Tibial nerve (tissue), 4 donors: ENCODE results near the gene ASAP3.

Source experiments
- EP300 ChIP-seq, 2 donors: sonication (generic); formaldehyde crosslinking; IDR thresholded peaks; one replicate each; pipeline ENCODE4 v1.6.1; 2017; ENCODE audit warnings: antibody characterized with exemption in 2 of 2, mild to moderate bottlenecking in 1 of 2
- POLR2A ChIP-seq, 2 donors: fragments of 450-650 bp; IDR thresholded peaks; one replicate each; pipeline ENCODE4 v1.6.1; 2017; ENCODE audit warnings: antibody characterized with exemption in 2 of 2, mild to moderate bottlenecking in 2 of 2, moderate library complexity in 2 of 2
- TF ChIP-seq, protein P1 (sequence below), 5 experiments: fragments of 200-600 bp in 3 of 5; fragments of 450-650 bp in 2 of 5; sonication (generic) in 3 of 5; IDR thresholded peaks; one replicate each; pipeline ENCODE4 v1.5.1; 2016 to 2019; ENCODE audit warnings: antibody characterized with exemption in 5 of 5, mild to moderate bottlenecking in 3 of 5, moderate library complexity in 2 of 5

DNA sequence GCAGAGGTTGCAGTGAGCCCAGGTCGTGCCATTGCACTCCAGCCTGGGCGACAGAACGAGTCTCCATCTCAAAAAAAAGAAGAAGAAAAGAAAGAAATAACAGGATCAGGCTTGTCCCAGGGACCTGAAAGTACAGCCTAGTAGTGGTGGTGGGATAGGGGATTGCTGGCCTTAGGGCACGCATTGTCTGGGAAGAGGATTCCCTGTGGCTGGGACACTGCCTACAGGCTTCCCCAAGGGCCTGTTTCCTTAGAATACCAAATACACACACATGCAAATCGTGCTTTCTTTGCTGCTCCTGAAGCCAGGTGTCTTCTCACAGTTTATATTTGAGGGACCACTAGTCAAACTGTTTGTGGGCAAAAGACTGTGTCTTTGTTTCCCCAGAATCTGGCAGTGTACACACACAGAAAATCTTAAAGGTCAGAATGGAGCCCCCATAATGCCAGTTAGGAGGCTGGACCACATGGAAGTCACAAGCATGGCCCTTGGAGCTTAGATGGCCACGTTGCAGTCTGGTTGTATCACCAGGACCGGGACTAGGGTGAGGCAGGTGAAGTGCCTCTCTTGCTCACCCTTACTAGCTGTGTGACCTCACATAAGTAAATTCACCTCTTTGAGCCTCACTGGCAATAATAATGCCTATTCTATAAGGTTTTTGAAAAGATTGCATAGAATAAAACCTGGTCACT is 12.7 kb upstream of the ASAP3 start:
- TF ChIP-seq, protein P1, sequence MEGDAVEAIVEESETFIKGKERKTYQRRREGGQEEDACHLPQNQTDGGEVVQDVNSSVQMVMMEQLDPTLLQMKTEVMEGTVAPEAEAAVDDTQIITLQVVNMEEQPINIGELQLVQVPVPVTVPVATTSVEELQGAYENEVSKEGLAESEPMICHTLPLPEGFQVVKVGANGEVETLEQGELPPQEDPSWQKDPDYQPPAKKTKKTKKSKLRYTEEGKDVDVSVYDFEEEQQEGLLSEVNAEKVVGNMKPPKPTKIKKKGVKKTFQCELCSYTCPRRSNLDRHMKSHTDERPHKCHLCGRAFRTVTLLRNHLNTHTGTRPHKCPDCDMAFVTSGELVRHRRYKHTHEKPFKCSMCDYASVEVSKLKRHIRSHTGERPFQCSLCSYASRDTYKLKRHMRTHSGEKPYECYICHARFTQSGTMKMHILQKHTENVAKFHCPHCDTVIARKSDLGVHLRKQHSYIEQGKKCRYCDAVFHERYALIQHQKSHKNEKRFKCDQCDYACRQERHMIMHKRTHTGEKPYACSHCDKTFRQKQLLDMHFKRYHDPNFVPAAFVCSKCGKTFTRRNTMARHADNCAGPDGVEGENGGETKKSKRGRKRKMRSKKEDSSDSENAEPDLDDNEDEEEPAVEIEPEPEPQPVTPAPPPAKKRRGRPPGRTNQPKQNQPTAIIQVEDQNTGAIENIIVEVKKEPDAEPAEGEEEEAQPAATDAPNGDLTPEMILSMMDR (IDR thresholded peaks at IDR 0.05): no peak
- TF ChIP-seq POLR2A (IDR thresholded peaks at IDR 0.05): no peak
- TF ChIP-seq EP300 (IDR thresholded peaks at IDR 0.05): no peak
